Islet of Langerhans (tissue), 1 donor: ENCODE results near the gene STK38L.

Experiments used
- FAIRE-seq: peaks from one replicate; lab custom pipeline; 2011; peaks lifted over from hg19 to GRCh38; lab: Jason Lieb, UNC

The STK38L gene

DNA sequence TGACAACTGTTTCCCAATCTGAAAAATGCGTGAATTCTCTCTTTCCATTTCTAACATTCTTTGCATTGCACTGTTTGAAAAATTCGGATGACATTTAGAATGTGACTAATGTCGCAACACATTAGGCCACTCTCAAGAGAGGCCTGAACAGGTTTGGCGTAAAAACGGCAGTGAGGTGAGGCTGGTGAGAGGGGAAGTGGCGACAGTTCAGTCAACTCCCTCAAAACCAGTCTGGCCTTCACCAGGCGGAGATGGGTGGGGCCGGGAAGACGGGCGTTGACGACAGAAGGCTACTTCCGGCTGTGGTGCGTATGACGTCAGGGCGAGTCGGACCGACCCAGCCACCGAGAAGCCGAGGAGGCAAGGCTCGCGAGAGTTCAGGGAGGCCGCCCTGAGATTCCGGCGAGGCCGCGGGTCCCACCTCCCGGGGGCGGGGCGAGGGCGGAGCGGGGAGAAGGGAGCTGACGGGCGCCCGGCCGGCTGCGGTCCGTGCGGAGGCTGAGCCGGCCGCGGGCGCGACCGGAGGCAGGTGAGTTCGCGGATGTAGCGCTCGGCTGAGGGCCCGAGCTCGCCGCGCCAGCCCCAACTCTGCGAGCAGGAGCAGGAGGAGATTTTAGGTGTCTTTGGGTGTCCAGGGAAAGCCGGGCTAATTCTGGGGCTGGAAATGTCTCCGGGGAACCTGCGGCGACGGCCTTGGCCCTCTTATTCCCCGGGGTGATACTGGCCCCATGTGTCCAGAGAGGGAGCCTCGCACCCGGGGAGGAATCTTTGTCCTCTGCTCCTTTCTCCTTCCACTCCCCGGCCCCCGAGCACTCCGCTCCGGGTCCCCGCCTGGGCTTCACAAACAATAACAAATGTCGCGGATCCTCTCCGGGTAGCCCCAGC is at the start of gene STK38L:
Gene STK38L, plus strand, starts transcription at position 483 of the 885 bp plus-strand sequence. CDS start 53,435 bp downstream, outside the sequence.
- FAIRE-seq, result no peak

DNA sequence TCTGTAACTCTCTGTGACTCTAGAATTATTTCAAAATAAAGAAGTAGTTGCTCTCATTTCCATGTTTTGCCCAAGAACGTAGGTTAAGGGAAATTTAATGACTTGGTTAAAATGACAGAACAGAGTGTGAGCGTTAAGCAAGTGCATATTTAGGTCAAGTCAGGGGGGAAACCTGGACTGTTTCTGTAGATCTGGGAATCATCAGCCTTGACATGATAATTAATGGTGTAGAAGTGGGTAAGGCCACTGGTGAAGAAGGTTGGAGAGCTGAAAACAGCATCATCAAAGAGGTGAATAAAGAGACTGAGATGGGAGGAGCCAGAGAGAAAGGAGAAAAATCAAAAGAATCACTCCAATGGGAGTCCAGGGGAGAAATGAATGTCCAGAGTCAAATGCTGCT is 49.4 kb upstream of the STK38L start:
- no peak for FAIRE-seq

DNA sequence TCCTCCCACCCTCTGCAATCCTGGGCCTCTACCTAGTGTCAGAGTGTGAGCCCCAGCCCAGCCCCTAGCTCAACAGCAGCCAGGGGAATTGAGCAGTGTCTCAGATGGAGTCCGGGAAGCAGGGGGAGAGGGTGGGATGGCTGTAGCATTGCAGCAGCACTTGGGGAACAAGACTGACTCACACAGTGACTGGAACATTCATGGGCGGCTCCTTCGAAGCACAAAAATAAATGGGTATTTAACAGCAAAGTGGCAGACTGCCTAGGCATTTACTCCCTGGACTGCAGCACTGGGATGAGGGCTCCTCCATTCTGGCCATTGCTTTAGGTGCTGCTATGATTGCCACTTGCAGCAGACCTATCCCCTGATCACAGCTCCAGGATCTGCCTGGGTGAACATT is 46.0 kb upstream of the STK38L start:
- FAIRE-seq, result no peak

DNA sequence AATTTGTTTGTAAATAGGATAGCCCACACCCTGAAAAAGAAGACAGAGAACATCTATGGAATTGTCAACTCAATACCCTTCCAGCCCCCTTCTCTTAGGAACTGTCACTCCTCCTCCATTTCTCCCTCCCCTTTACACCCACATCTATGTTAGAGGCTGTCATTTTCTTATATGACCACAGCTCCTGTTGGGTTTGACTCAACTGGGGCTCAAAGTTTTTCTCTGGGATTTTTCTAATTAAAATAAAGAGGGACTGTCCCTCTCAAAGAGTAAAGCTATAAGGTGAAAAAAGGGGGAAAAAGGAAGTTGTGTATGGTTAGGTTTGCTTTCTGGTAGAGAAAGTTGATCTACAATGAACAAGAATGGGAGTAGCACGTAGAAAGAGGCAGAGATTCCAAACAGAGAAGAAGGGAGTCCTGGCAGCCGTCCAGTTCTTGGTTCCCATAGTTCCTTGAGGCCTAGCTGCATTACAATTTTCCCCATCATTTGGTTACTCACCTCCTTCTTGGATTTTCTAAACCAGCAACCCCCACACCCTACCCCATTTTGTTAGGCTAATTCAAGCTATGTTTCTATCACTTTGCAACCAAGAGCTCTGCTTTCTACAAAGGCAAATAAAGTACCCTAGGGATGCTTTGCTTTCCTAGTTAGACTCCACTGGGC is 44.3 kb upstream of the STK38L start:
- no peak for FAIRE-seq

DNA sequence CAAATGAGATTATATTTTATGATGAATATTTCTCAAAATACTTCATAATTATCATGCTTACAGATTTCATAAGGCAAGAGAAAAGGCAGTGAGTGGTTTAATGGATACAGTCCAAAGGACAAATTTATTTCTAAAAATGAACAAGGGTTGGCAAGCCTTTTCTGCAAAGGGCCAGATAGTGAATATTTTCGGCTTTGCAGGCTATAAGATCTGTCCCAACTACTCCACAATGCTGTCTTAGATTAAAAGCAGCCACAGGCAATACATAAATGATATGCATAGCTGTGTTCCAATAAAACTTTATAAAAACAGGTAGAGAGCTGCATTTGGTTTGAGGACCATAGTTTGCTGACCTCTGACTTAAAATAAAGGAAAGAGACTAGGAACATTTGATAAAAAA is 42.9 kb upstream of the STK38L start:
- no peak for FAIRE-seq

- FAIRE-seq, result no peak
These were observed 37.1 kb upstream of the STK38L start for GRCh38 chr12:27206801-27207502.

GRCh38 chr12:27207615-27208413 is 36.3 kb upstream of the STK38L start:
- FAIRE-seq, result no peak

GRCh38 chr12:27208414-27208750 is 35.7 kb upstream of the STK38L start:
- no peak for FAIRE-seq

DNA sequence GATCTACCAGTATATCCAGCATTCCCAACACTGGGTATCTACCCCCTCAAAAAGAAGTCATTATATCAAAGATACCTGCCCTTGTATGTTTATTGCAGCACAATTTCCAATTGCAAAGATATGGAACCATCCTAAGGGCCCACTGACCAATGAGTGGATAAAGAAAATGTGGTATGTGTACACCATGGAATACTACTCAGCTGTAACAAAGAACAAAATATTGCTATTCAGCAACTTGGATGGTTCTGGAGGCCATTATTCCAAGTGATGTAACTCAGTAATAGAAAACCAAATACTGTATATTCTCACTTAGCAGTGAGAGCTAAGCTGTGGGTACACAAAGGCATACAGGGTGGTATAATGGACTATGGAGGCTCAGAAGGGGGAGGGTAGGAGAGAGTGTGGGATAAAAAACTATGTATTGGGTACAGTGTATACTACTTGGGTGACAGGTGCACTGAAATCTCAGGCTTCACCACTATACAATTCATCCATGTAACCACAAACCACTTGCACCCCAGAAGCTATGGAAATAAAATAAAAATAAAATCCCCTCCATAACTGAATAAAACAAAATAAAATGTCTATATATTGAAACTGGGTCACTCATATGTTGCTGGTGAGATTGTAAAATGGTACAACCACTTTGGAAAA is 34.7 kb upstream of the STK38L start:
- no peak for FAIRE-seq

DNA sequence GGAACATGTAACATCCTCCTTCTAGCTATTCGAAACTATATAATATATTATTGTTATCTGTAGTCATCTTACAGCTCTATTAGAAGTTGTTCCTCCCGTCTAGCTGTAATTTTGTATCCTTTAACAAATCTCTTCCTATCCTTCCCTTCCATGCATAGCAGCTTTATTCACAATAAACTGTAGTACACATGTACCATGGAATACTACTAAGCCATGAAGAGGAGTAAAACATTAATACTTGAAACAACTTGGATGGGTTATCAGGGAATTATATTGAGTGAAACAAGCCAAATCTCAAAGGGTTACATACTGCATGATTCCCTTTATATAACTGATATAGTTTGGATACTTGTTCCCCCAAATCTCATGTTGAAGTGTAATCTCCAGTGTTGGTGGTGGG is 33.9 kb upstream of the STK38L start:
- FAIRE-seq, result no peak

DNA sequence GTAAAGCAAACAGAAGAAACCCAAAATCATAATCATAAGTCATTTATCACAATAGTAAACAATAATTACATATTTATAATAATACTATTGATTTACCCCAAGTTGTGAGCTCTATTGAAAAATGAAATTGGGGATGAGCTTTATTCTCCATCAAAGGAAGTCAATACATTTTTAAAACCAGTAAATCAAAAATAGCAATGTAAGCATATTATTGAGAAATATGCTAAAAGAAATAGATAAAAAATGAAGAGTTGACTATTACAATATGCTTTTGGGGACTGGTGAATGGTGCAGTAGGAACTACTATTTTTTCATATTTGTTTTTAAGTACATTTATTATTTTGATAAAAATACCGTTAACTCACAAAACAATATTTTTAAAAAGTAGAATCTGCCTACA is 31.2 kb upstream of the STK38L start:
- no peak for FAIRE-seq

- no peak for FAIRE-seq
These were observed 30.8 kb upstream of the STK38L start for GRCh38 chr12:27213304-27213703.

DNA sequence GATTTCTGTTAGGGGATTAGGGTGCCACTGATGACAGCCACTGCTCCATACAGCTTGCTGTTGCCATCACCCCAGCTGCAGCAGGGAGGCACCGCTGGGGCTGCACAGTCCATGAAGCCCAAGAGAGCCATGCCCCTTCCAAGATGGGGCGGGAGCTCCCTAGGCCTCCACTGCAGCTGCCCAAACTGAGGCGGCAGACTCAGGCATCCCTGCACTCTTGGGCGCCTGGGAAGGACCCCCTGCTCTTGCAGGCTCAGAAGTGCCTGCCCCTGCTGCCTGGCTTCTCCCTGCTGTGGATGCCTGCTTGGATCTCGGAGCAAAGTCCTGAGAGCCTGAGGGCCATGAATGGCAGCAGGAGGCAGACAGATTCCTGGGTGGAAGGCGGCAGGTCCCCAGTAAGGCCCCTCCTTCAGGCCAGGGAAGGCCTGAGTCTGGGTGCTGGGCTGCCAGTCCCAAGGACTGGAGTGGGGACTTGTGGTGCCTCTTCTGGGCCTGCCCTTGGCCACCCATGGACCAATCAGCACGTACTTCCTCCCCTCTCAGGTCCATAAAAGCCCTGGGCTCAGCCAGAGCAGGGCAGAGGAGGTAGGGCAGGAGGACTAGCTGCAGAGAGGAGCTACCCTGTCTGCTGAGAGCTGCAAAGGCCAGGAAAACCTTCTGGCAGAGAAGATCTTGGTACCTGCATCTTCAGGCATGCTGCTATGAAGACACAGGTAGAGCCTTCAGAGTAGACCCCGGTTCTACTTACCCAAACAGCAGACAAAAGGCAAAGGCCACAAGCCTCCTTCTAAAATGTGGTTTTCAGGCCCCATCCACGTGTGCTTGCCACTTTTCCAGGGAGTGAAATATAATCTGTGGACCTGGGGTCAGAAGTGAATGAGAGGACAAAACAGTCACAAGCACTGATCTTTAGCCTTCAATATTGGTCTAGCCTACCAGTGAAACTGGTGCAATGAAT is 30.0 kb upstream of the STK38L start:
- FAIRE-seq, result no peak

- no peak for FAIRE-seq
These were observed 26.5 kb upstream of the STK38L start for GRCh38 chr12:27217590-27217989.

DNA sequence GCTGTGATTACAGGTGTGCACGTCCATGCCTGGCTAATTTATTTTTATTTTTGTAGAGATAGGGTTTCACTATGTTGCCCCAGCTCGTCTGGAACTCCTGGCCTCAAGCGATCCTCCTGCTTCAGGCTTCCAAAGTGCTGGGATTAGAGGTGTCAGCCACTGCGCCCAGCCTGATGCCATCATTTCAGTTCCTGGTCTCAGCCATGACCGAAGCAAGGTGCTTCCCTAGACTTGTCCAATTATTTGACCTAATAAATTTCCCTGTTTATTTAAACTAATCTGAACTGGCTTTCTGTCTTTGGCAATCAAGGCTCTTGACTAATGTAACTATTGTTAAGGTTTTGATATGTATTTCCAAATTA is 24.4 kb upstream of the STK38L start:
- no peak for FAIRE-seq

DNA sequence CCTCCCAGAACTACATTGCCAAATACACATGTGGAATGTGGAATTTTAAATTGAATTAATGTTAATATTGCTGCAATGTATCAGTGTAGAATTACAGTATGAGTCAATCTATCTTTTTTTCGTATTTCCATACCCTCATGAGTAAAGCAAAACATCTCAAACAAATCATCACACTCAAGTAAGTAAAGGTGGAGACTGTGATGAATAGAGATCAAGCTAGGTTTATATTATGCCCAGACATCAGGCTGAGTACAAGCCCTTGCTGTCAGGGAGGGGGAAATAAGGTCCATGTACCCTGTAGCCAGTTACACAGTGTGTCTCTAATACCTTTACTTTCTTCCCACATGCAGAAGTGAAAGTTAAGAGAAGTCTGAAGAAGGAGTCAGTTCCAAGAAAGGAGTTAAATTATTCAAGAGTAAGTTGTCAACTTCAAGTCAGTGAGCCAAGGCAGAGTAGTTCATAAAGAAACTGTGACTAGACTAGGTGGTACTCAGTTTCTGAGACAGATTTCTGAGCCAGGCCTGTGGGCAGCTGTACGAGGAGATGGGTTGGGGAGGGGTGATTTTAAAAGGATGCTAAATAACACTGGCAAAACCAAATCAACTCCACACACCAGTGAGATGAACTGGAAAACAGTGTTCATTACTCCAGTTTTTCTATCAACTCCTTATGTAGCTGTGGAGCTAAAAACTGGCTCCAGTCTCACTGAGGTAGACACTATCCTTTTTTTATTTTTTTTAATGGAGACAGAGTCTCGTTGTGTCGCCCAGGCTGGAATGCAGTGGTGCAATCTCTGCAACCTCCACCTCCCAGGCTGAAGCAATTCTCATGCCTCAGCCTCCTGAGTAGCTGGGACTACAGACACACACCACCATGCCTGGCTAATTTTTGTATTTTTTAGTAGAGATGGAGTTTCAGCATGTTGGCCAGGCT is 23.8 kb upstream of the STK38L start:
- no peak for FAIRE-seq

- FAIRE-seq, result no peak
These were observed 23.1 kb upstream of the STK38L start for GRCh38 chr12:27220988-27221345.

- no peak for FAIRE-seq
These were observed 22.3 kb upstream of the STK38L start for GRCh38 chr12:27221625-27222387.

GRCh38 chr12:27226407-27226929 is 17.6 kb upstream of the STK38L start:
- FAIRE-seq, result no peak
